ENCODE data around the gene SPIN1.

GRCh38 chr9:88344013-88344412 lies 44.2 kb upstream of the SPIN1 start:
- TF ChIP-seq, protein P1, sequence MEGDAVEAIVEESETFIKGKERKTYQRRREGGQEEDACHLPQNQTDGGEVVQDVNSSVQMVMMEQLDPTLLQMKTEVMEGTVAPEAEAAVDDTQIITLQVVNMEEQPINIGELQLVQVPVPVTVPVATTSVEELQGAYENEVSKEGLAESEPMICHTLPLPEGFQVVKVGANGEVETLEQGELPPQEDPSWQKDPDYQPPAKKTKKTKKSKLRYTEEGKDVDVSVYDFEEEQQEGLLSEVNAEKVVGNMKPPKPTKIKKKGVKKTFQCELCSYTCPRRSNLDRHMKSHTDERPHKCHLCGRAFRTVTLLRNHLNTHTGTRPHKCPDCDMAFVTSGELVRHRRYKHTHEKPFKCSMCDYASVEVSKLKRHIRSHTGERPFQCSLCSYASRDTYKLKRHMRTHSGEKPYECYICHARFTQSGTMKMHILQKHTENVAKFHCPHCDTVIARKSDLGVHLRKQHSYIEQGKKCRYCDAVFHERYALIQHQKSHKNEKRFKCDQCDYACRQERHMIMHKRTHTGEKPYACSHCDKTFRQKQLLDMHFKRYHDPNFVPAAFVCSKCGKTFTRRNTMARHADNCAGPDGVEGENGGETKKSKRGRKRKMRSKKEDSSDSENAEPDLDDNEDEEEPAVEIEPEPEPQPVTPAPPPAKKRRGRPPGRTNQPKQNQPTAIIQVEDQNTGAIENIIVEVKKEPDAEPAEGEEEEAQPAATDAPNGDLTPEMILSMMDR (IDR thresholded peaks at IDR 0.05), result no peak
- no peak for TF ChIP-seq POLR2A (IDR thresholded peaks at IDR 0.05)
